GM12865 (cell line): ENCODE data around the gene ERP29.

Source experiments
- DNase-seq: peaks from one replicate; pipeline ENCODE4 v3.0.0; 2010; ENCODE audit warnings: low read depth
- H3K4me3 ChIP-seq: 2 replicates; pipeline ENCODE4 v1.5.1; 2011; ENCODE audit warnings: mild to moderate bottlenecking, low read depth, low read length, control low read depth
- CTCF ChIP-seq: IDR thresholded peaks from 2 replicates; pipeline ENCODE4 v1.5.1; 2011; ENCODE audit warnings: low read length, control low read depth, low read depth, inconsistent platforms; ENCODE audit not compliant: insufficient read depth; ENCODE audit errors: missing control alignments

Gene ERP29

GRCh38 chr12:112011685-112012084, 1.5 kb upstream of the ERP29 start:
- no peak for DNase-seq
- no peak for TF ChIP-seq CTCF
- H3K4me3 ChIP-seq = peak overlapping the region; percentile 99

GRCh38 chr12:112013601-112014402, 576 bp downstream of the ERP29 start:
- peak overlapping the region; percentile 96 for H3K4me3 ChIP-seq
- DNase-seq = peak; percentile 87
- no peak for TF ChIP-seq CTCF

- TF ChIP-seq CTCF = no peak
- H3K4me3 ChIP-seq = no peak overlapping the region
- no peak for DNase-seq
Measured at GRCh38 chr12:112015938-112016337, 2.7 kb downstream of the ERP29 start.

- TF ChIP-seq CTCF = no peak
- DNase-seq = no peak
- H3K4me3 ChIP-seq = no peak overlapping the region
Measured at GRCh38 chr12:112017041-112017440, 3.8 kb downstream of the ERP29 start.

GRCh38 chr12:112018571-112019237, 5.5 kb downstream of the ERP29 start:
- DNase-seq = no peak

GRCh38 chr12:112020947-112021457, 7.8 kb downstream of the ERP29 start:
- no peak for DNase-seq
- no peak overlapping the region for H3K4me3 ChIP-seq
- no peak for TF ChIP-seq CTCF

More at GRCh38 chr12:112018571-112019237, 5.5 kb downstream of the ERP29 start:
- no peak overlapping the region for H3K4me3 ChIP-seq
- no peak for TF ChIP-seq CTCF
